ENCODE results near the gene TPSAB1.

DNA sequence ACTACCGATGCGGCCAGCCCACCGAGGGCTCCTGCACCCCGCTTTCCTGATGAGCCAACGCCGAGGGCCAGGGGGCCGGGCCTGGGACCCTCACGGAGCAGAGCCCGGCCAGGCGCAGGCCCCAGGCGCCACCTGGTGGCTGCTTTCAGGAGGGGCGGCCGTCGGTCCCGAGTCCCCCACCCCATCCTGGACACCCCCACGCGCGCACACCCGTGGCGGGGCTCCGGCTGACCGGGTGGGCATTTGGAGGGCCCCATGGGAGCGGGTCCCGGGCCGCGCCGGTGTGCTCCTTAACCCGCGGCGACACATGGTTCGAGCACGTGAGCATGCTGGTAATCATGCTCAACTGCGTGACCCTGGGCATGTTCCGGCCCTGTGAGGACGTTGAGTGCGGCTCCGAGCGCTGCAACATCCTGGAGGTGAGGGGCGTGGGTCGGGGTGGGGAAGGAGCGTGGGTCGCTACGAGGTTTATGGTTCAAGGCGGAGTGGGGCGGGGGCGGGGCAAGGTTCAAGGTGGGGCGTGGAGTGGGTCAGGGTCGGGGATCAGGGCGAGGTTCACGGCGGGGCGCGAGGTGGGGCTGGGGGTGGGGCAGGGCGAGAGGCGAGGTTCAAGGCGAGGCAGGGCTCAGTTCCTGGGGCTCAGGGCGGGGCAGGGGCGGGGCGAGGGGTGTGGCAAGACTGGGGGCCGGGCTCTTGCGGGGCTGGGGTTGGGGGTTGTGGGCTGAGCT is 45.7 kb upstream of the TPSAB1 start:
- TF ChIP-seq, protein P1, sequence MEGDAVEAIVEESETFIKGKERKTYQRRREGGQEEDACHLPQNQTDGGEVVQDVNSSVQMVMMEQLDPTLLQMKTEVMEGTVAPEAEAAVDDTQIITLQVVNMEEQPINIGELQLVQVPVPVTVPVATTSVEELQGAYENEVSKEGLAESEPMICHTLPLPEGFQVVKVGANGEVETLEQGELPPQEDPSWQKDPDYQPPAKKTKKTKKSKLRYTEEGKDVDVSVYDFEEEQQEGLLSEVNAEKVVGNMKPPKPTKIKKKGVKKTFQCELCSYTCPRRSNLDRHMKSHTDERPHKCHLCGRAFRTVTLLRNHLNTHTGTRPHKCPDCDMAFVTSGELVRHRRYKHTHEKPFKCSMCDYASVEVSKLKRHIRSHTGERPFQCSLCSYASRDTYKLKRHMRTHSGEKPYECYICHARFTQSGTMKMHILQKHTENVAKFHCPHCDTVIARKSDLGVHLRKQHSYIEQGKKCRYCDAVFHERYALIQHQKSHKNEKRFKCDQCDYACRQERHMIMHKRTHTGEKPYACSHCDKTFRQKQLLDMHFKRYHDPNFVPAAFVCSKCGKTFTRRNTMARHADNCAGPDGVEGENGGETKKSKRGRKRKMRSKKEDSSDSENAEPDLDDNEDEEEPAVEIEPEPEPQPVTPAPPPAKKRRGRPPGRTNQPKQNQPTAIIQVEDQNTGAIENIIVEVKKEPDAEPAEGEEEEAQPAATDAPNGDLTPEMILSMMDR (conservative IDR thresholded peaks at IDR 0.05; ENCODE audit: low read length): peak; percentile 26; the same call in 1 of the 2 replicates
- no peak for TF ChIP-seq EZH2phosphoT487 (IDR thresholded peaks at IDR 0.05; ENCODE audit: borderline replicate concordance)
